Loucy (cell line): ENCODE results near the gene MYO5B.
"Not testable (repeated sequence)": the region's sequence is repeated elsewhere in the genome, so short reads cannot be mapped to it uniquely, and the experiment has no call there.

Experiments
- H2AFZ ChIP-seq: fragments of 200-600 bp; sonication (generic); 2 replicates; pipeline ENCODE4 v1.6.0; 2016; ENCODE audit warnings: antibody characterized with exemption, mild to moderate bottlenecking, low read length, moderate library complexity
- H3F3A ChIP-seq: fragments of 200-600 bp; 2 replicates; pipeline ENCODE4 v1.6.0; 2016; ENCODE audit warnings: antibody characterized with exemption, low read depth, mild to moderate bottlenecking
- H3K27me3 ChIP-seq: fragments of 200-600 bp; sonication (generic); 2 replicates; pipeline ENCODE4 v1.6.1; 2014; ENCODE audit warnings: low read length, mild to moderate bottlenecking; ENCODE audit not compliant: insufficient read depth, poor library complexity, severe bottlenecking
- H3K36me3 ChIP-seq: fragments of 200-600 bp; sonication (generic); 2 replicates; pipeline ENCODE4 v1.6.1; 2016; ENCODE audit warnings: low read length; ENCODE audit not compliant: insufficient read depth
- H3K4me1 ChIP-seq: fragments of 200-600 bp; sonication (generic); 2 replicates; pipeline ENCODE4 v1.5.1; 2014; ENCODE audit warnings: low read length, mild to moderate bottlenecking; ENCODE audit not compliant: insufficient read depth, poor library complexity, severe bottlenecking
- H3K4me2 ChIP-seq: fragments of 200-600 bp; sonication (generic); 2 replicates; pipeline ENCODE4 v1.6.0; 2014; ENCODE audit warnings: antibody characterized with exemption, low read length, low read depth, mild to moderate bottlenecking; ENCODE audit not compliant: poor library complexity, severe bottlenecking
- H3K4me3 ChIP-seq: fragments of 200-600 bp; sonication (generic); 2 replicates; pipeline ENCODE4 v1.5.1; 2014; ENCODE audit warnings: low read length, mild to moderate bottlenecking, mixed read lengths; ENCODE audit not compliant: poor library complexity, severe bottlenecking
- H3K79me2 ChIP-seq: fragments of 200-600 bp; sonication (generic); 2 replicates; pipeline ENCODE4 v1.6.1; 2014; ENCODE audit warnings: low read length; ENCODE audit not compliant: insufficient read depth
- H3K9ac ChIP-seq: fragments of 200-600 bp; sonication (generic); 2 replicates; pipeline ENCODE4 v1.6.0; 2014; ENCODE audit warnings: mild to moderate bottlenecking, low read depth, low read length, moderate library complexity; ENCODE audit not compliant: poor library complexity, severe bottlenecking
- H3K9me2 ChIP-seq: fragments of 200-600 bp; sonication (generic); replicated peaks from 2 replicates; pipeline ENCODE4 v1.6.1; 2016; ENCODE audit warnings: low read depth, low read length, mixed read lengths
- H3K9me3 ChIP-seq: fragments of 200-600 bp; sonication (generic); 2 replicates; pipeline ENCODE4 v1.6.1; 2014; ENCODE audit warnings: mild to moderate bottlenecking, antibody characterized with exemption, low read length, low read depth; ENCODE audit not compliant: insufficient read depth
- H4K20me1 ChIP-seq: fragments of 200-600 bp; sonication (generic); 2 replicates; pipeline ENCODE4 v1.6.0; 2014; ENCODE audit warnings: antibody characterized with exemption, low read length, mild to moderate bottlenecking; ENCODE audit not compliant: insufficient read depth, poor library complexity, severe bottlenecking
- CTCF ChIP-seq: fragments of 200-600 bp; sonication (generic); conservative IDR thresholded peaks from 2 replicates; pipeline ENCODE4 v1.5.1; 2014; ENCODE audit warnings: mild to moderate bottlenecking, antibody characterized with exemption, low read length
- EZH2phosphoT487 ChIP-seq: fragments of 200-600 bp; IDR thresholded peaks from 2 replicates; pipeline ENCODE4 v1.6.1; 2018; ENCODE audit warnings: antibody characterized with exemption, mild to moderate bottlenecking, moderate library complexity, borderline replicate concordance

Gene MYO5B

DNA sequence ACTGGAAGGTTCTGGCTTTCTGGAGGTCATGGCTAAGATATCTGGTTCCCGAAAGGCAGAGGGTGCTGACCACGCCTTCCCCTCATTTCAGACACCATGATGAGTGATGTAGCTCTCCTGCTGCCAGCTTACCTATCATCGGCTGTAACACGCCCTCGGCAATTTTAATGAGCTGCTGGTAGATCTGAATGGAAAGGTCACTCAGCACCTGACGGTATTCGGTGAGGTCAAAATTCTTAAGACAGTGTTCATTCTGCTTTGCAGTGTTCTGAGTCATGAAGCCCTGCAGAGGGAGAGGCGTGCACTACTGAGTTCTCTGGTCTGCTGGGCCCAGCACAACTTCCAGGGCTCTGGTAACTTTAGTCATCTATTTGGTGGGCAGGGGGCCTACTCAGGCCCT, 355.9 kb downstream of the MYO5B start:
- Histone ChIP-seq H2AFZ (no peak overlapping the region), H3K36me3 (no peaks in the 10 kb centered on the region), H3K79me2 (no peaks in the 10 kb centered on the region), H3K4me1 (no peaks in the 10 kb centered on the region), H3K4me2 (no peak overlapping the region), H3K9ac (no peak overlapping the region), H4K20me1 (no peaks in the 10 kb centered on the region), H3F3A (no peaks in the 10 kb centered on the region), H3K9me3 (no peaks in the 10 kb centered on the region), H3K4me3 (no peak overlapping the region), H3K27me3 (no peaks in the 10 kb centered on the region), H3K9me2 (no peaks in the 10 kb centered on the region)
- TF ChIP-seq EZH2phosphoT487 (no peak), CTCF (no peak)

- no peaks in the 10 kb centered on the region for H3F3A ChIP-seq
- no peak overlapping the region for H3K9ac ChIP-seq
- H3K9me3 ChIP-seq: no peaks in the 10 kb centered on the region
- TF ChIP-seq EZH2phosphoT487 (no peak), CTCF (no peak)
- no peaks in the 10 kb centered on the region for H4K20me1 ChIP-seq
- no peaks in the 10 kb centered on the region for H3K36me3 ChIP-seq
- no peak overlapping the region for H3K4me2 ChIP-seq
- H3K4me1 ChIP-seq: no peaks in the 10 kb centered on the region
- H3K79me2 ChIP-seq: no peaks in the 10 kb centered on the region
- H3K27me3 ChIP-seq: no peaks in the 10 kb centered on the region
- no peak overlapping the region for H2AFZ ChIP-seq
- H3K9me2 ChIP-seq: no peaks in the 10 kb centered on the region
- H3K4me3 ChIP-seq: no peak overlapping the region
Measured at GRCh38 chr18:49838381-49838780, 356.6 kb downstream of the MYO5B start.

- H3K9ac ChIP-seq: no peak overlapping the region
- no peaks in the 10 kb centered on the region for H3K9me2 ChIP-seq
- H3K4me1 ChIP-seq: no peaks in the 10 kb centered on the region
- no peaks in the 10 kb centered on the region for H3K79me2 ChIP-seq
- H3K27me3 ChIP-seq: no peaks in the 10 kb centered on the region
- no peaks in the 10 kb centered on the region for H3K36me3 ChIP-seq
- H4K20me1 ChIP-seq: no peaks in the 10 kb centered on the region
- no peak overlapping the region for H3K4me3 ChIP-seq
- no peaks in the 10 kb centered on the region for H3K9me3 ChIP-seq
- TF ChIP-seq EZH2phosphoT487: no peak
- no peak overlapping the region for H3K4me2 ChIP-seq
- no peaks in the 10 kb centered on the region for H3F3A ChIP-seq
- H2AFZ ChIP-seq: no peak overlapping the region
Measured at GRCh38 chr18:49837889-49838288, 357.1 kb downstream of the MYO5B start.

GRCh38 chr18:49837316-49837835, 357.6 kb downstream of the MYO5B start:
- H3K9ac ChIP-seq, H3F3A ChIP-seq, H3K36me3 ChIP-seq, H2AFZ ChIP-seq, H4K20me1 ChIP-seq, H3K27me3 ChIP-seq, H3K9me3 ChIP-seq, H3K79me2 ChIP-seq, H3K4me3 ChIP-seq, H3K4me2 ChIP-seq, H3K4me1 ChIP-seq, H3K9me2 ChIP-seq: not testable (repeated sequence)
